CD4-positive, alpha-beta T cell treated with Interleukin-4 for 4 hours (primary cell): ENCODE measurements around the gene NRXN3.

Experiments
- DNase-seq: peaks from one replicate; pipeline ENCODE4 v3.0.0-alpha.2; 2020

NRXN3 gene

GRCh38 chr14:78248501-78249090 is 78.4 kb downstream of the NRXN3 start:
- DNase-seq, result no peak

GRCh38 chr14:78251308-78251707 is 81.1 kb downstream of the NRXN3 start:
- DNase-seq, result no peak

GRCh38 chr14:78253986-78254385 is 83.8 kb downstream of the NRXN3 start:
- no peak for DNase-seq

GRCh38 chr14:78254911-78255461 is 84.8 kb downstream of the NRXN3 start:
- DNase-seq, result no peak

- no peak for DNase-seq
These were observed 89.7 kb downstream of the NRXN3 start for GRCh38 chr14:78259831-78260230.

GRCh38 chr14:78278464-78279250 is 108.5 kb downstream of the NRXN3 start:
- no peak for DNase-seq

- DNase-seq, result no peak
These were observed 112.3 kb downstream of the NRXN3 start for GRCh38 chr14:78282437-78282836.

GRCh38 chr14:78286210-78286609 is 116.0 kb downstream of the NRXN3 start:
- DNase-seq, result no peak

- DNase-seq, result no peak
These were observed 121.8 kb downstream of the NRXN3 start for GRCh38 chr14:78292003-78292402.

- DNase-seq, result no peak
These were observed 127.7 kb downstream of the NRXN3 start for GRCh38 chr14:78297858-78298257.

- DNase-seq, result no peak
These were observed 128.1 kb downstream of the NRXN3 start for GRCh38 chr14:78298298-78298697.

GRCh38 chr14:78302841-78303240 is 132.7 kb downstream of the NRXN3 start:
- no peak for DNase-seq

GRCh38 chr14:78307671-78308070 is 137.5 kb downstream of the NRXN3 start:
- DNase-seq, result no peak

- DNase-seq, result no peak
These were observed 137.9 kb downstream of the NRXN3 start for GRCh38 chr14:78308079-78308478.

- DNase-seq, result no peak
These were observed 140.1 kb downstream of the NRXN3 start for GRCh38 chr14:78310272-78310671.

GRCh38 chr14:78313499-78313898 is 143.3 kb downstream of the NRXN3 start:
- no peak for DNase-seq

GRCh38 chr14:78314484-78314883 is 144.3 kb downstream of the NRXN3 start:
- no peak for DNase-seq

GRCh38 chr14:78316052-78316451 is 145.9 kb downstream of the NRXN3 start:
- no peak for DNase-seq

GRCh38 chr14:78316786-78317185 is 146.6 kb downstream of the NRXN3 start:
- no peak for DNase-seq

- DNase-seq, result no peak
These were observed 149.2 kb downstream of the NRXN3 start for GRCh38 chr14:78319406-78319805.

GRCh38 chr14:78319887-78320635 is 149.9 kb downstream of the NRXN3 start:
- DNase-seq, result no peak

- no peak for DNase-seq
These were observed 154.2 kb downstream of the NRXN3 start for GRCh38 chr14:78324353-78324752.

- no peak for DNase-seq
These were observed 155.7 kb downstream of the NRXN3 start for GRCh38 chr14:78325911-78326310.
